Caco-2 (cell line): ENCODE results near the gene GPR3. TPM values are rescaled to one million over a fixed set of nuclear protein-coding genes. Genes with fewer than 3 reads are reported as not detected.

Experiments used
- BruUV-seq: library from RNA; stranded (reverse); fragments of 400-500 nt; replicated peaks from 2 replicates; lab custom pipeline; 2021; lab: Mats Ljungman, UMichigan
- CTCF ChIA-PET: fragments of 300-600 bp; sonication (Branson Sonifier 250); formaldehyde crosslinking; loops from one replicate; lab custom pipeline; 2022; ENCODE audit warnings: antibody characterized with exemption; lab: Charles Lee
- POLR2A ChIA-PET: fragments of 300-600 bp; sonication (Branson Sonifier 250); formaldehyde crosslinking; loops from one replicate; lab custom pipeline; 2022; ENCODE audit warnings: antibody characterized with exemption; lab: Charles Lee
- DNase-seq, 2 experiments: peaks; one replicate each; pipeline versions ENCODE4 v3.0.0 to v3.0.0-alpha.2; 2020 to 2022
- H3K27me3 ChIP-seq: replicated peaks from 2 replicates; pipeline ENCODE4 v1.6.0; 2011; ENCODE audit warnings: low read length; ENCODE audit not compliant: control insufficient read depth, insufficient read depth
- H3K36me3 ChIP-seq: 2 replicates; pipeline ENCODE4 v1.5.1; 2011; ENCODE audit warnings: low read length; ENCODE audit not compliant: control insufficient read depth, insufficient read depth
- H3K4me1 ChIP-seq: fragments of 250-450 bp; sonication (Bioruptor Pico); 2 replicates; pipeline ENCODE4 v1.5.1; 2020; ENCODE audit warnings: mild to moderate bottlenecking
- H3K4me3 ChIP-seq: 2 replicates; pipeline ENCODE4 v1.5.1; 2011; ENCODE audit warnings: low read depth, mild to moderate bottlenecking, control low read depth, low read length
- H3K9me3 ChIP-seq: fragments of 250-450 bp; sonication (Bioruptor Pico); 2 replicates; pipeline ENCODE4 v1.5.1; 2020; ENCODE audit warnings: mild to moderate bottlenecking, moderate library complexity
- H3K27ac Mint-ChIP-seq: one replicate; pipeline ENCODE4 v1.8.0; 2022; ENCODE audit warnings: mixed read lengths; ENCODE audit not compliant: unreplicated experiment
- H3K27me3 Mint-ChIP-seq: one replicate; pipeline ENCODE4 v1.8.0; 2022; ENCODE audit warnings: mixed read lengths; ENCODE audit not compliant: insufficient read depth, unreplicated experiment
- H3K36me3 Mint-ChIP-seq: one replicate; pipeline ENCODE4 v1.8.0; 2022; ENCODE audit warnings: mild to moderate bottlenecking, mixed read lengths; ENCODE audit not compliant: insufficient read depth, unreplicated experiment
- H3K4me1 Mint-ChIP-seq: one replicate; pipeline ENCODE4 v1.8.0; 2022; ENCODE audit warnings: low read depth, mixed read lengths; ENCODE audit not compliant: unreplicated experiment
- H3K4me3 Mint-ChIP-seq: one replicate; pipeline ENCODE4 v1.8.0; 2022; ENCODE audit warnings: mild to moderate bottlenecking, moderate library complexity, mixed read lengths; ENCODE audit not compliant: unreplicated experiment
- H3K9me3 Mint-ChIP-seq: one replicate; pipeline ENCODE4 v1.8.0; 2022; ENCODE audit warnings: mixed read lengths; ENCODE audit not compliant: unreplicated experiment
- CTCF ChIP-seq, 2 experiments: fragments of 200-600 bp in 1 of 2; IDR thresholded peaks; 1 replicate in 1 of 2; 2 replicates in 1 of 2; pipeline versions ENCODE4 v1.5.1 to v1.8.0; 2011 to 2022; ENCODE audit warnings: antibody characterized with exemption in 1 of 2, control low read depth in 1 of 2, inconsistent platforms in 1 of 2, low read depth in 1 of 2, low read length in 1 of 2, mild to moderate bottlenecking in 1 of 2, moderate library complexity in 1 of 2; ENCODE audit not compliant: insufficient read depth in 1 of 2, severe bottlenecking in 1 of 2, unreplicated experiment in 1 of 2
- intact Hi-C: fragments of 100-400 bp; cut with micrococcal nuclease; formaldehyde crosslinking; loops from one replicate; pipeline ENCODE4 v1.10.0; 2022; ENCODE audit not compliant: unreplicated experiment
- total RNA-seq: library from RNA; stranded (reverse); gene quantifications from 2 replicates; pipeline ENCODE4 v1.2.3, GENCODE V29; 2022

The GPR3 gene
- total RNA-seq, 1 experiment from 2014 or later, result 0.91 TPM

DNA sequence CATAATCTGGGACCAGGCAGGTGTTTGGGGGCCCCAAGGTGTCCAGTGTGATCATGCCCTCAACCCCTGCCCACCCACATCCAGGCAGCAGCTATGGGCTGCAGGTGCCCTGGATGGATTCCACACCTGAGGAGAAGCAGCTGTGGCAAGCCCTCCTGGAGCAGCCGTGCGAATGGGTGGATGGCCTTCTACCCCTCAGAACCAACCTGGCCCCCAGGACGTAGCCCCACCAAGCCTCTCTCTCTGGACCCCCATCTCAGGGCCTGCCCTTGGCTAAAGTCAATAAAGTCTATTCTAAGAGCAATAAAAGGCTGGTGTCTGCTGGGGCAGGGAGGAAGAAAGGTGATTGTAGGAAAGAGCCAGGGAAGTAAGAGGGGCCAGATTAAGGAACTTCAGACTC is 38.8 kb upstream of the GPR3 start:
- Mint-ChIP-seq H3K27ac (no peak overlapping the region), H3K27me3 (no peaks in the 10 kb centered on the region), H3K4me3 (no peak overlapping the region), H3K36me3 (peaks cover 32% of the 10 kb centered on the region), H3K9me3 (no peaks in the 10 kb centered on the region), H3K4me1 (no peaks in the 10 kb centered on the region)
- ChIA-PET POLR2A (interaction anchor here (0.6 to 0.9 kb wide), 2 partner anchors 12 to 205 kb away, joined by 5 to 13 read pairs; no protein-coding TSS in a partner anchor), CTCF (interaction anchor here (0.6 to 0.7 kb wide), 3 partner anchors 12 to 35 kb away, joined by 3 to 9 read pairs (median 3); partner anchors contain the start of gene SYTL1)
- DNase-seq, result no peak
- intact Hi-C loops, result loop anchor here (10.0 kb wide), 1 partner anchor 49 kb away; no protein-coding TSS in a partner anchor
- H3K27me3 ChIP-seq, result no peaks in the 10 kb centered on the region
- H3K36me3 ChIP-seq, result no peaks in the 10 kb centered on the region
- 0 out of 2 replicates have a peak, but pooled peaks cover 10% of the 10 kb centered on the region for H3K4me1 ChIP-seq
- no TSS peak for BruUV-seq
- no peak overlapping the region for H3K4me3 ChIP-seq
- no peak for TF ChIP-seq CTCF (IDR thresholded peaks at IDR 0.05; ENCODE audit: insufficient read depth in 1 of 2, low read depth in 1 of 2, low read length in 1 of 2, severe bottlenecking in 1 of 2, unreplicated experiment in 1 of 2)
- no peaks in the 10 kb centered on the region for H3K9me3 ChIP-seq

DNA sequence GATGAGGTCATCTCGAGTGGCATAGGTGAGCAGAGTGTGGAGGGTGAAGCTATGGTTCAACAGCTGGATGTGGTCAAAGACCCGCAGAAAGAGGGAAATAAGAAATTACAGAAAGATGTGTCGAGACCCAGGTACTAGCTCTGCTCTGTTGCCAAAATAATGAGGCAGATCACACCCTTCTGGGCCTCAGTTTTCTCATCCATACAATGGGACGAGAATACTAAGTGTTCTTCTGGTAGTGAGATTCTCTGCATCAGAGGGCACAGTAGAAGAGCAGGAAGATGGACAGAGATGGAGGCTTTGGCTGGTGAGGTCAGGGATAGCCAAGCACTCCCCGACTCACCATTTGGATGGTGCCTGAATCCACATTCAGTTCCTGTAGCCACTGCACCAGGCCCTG is 36.7 kb upstream of the GPR3 start:
- no peaks in the 10 kb centered on the region for H3K36me3 ChIP-seq
- Mint-ChIP-seq H3K4me3 (no peak overlapping the region), H3K27ac (no peak overlapping the region), H3K36me3 (peaks cover 23% of the 10 kb centered on the region), H3K9me3 (no peaks in the 10 kb centered on the region), H3K4me1 (no peaks in the 10 kb centered on the region), H3K27me3 (no peaks in the 10 kb centered on the region)
- intact Hi-C loops, result loop anchor here (10.0 kb wide), 1 partner anchor 51 kb away; no protein-coding TSS in a partner anchor
- DNase-seq, result no peak
- BruUV-seq, result no TSS peak
- no peak for TF ChIP-seq CTCF (IDR thresholded peaks at IDR 0.05; ENCODE audit: insufficient read depth in 1 of 2, low read depth in 1 of 2, low read length in 1 of 2, severe bottlenecking in 1 of 2, unreplicated experiment in 1 of 2)
- no peaks in the 10 kb centered on the region for H3K9me3 ChIP-seq
- ChIA-PET CTCF (interaction anchor here (1.0 kb wide), 1 partner anchor 10 kb away, joined by 6 read pairs; no protein-coding TSS in a partner anchor), POLR2A (no interaction called here)
- H3K27me3 ChIP-seq, result no peaks in the 10 kb centered on the region
- no peak overlapping the region for H3K4me3 ChIP-seq
- H3K4me1 ChIP-seq, result 0 out of 2 replicates have a peak, but pooled peaks cover 6% of the 10 kb centered on the region

DNA sequence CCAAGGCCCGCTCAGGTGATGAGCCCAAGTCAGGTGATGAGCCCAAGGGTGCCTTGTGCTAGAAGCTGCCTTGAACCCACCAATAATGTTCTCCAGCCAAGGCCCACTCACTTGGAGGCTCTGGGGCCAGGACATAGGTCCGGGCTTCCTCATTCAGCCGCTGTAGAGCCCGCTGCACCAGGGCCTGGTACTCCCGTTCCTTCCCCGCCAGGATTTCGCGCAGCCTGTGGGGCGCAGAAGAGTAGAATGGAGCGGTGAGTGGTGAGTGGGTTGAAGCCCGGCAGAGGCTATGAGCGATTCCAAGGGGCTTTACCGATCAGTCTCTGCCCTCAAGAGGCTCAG is 36.2 kb upstream of the GPR3 start:
- TF ChIP-seq CTCF (IDR thresholded peaks at IDR 0.05; ENCODE audit: insufficient read depth in 1 of 2, low read depth in 1 of 2, low read length in 1 of 2, severe bottlenecking in 1 of 2, unreplicated experiment in 1 of 2), result no peak
- POLR2A ChIA-PET, result no interaction called here
- no peaks in the 10 kb centered on the region for H3K27me3 Mint-ChIP-seq

More for the DNA sequence above, 36.2 kb upstream of the GPR3 start:
- no peaks in the 10 kb centered on the region for H3K4me1 Mint-ChIP-seq
- no peak overlapping the region for H3K4me3 Mint-ChIP-seq
- no peaks in the 10 kb centered on the region for H3K36me3 ChIP-seq
- DNase-seq, result no peak
- H3K4me3 ChIP-seq, result no peak overlapping the region
- H3K4me1 ChIP-seq, result 0 out of 2 replicates have a peak, but pooled peaks cover 6% of the 10 kb centered on the region
- peaks cover 17% of the 10 kb centered on the region for H3K36me3 Mint-ChIP-seq
- intact Hi-C loops, result loop anchor here (10.0 kb wide), 1 partner anchor 51 kb away; no protein-coding TSS in a partner anchor
- no peaks in the 10 kb centered on the region for H3K9me3 ChIP-seq
- CTCF ChIA-PET, result no interaction called here
- H3K9me3 Mint-ChIP-seq, result no peaks in the 10 kb centered on the region
- no peaks in the 10 kb centered on the region for H3K27me3 ChIP-seq
- H3K27ac Mint-ChIP-seq, result no peak overlapping the region
- no TSS peak for BruUV-seq
